Hypothalamus (tissue), 51 donors: ENCODE data around the gene ABCA2.
A peak's percentile ranks its signal among the peaks of the same experiment; 100 is the strongest.
"Not testable (repeated sequence)": the region's sequence is repeated elsewhere in the genome, so short reads cannot be mapped to it uniquely, and the experiment has no call there.

Experiments used
- DNase-seq, 51 donors: peaks; one replicate each; lab custom pipeline; 2025; lab: John Stamatoyannopoulos, UW

ABCA2 gene

GRCh38 chr9:137063311-137064026 is 35.4 kb upstream of the ABCA2 start:
- no peak for DNase-seq

GRCh38 chr9:137062798-137063197 is 34.8 kb upstream of the ABCA2 start:
- DNase-seq = not testable (repeated sequence)

- DNase-seq = no peak
Measured at GRCh38 chr9:137062384-137062783, 34.3 kb upstream of the ABCA2 start.

GRCh38 chr9:137058521-137059234 is 30.6 kb upstream of the ABCA2 start:
- no peak for DNase-seq

GRCh38 chr9:137057545-137057944 is 29.5 kb upstream of the ABCA2 start:
- DNase-seq = no peak

- no peak for DNase-seq
Measured at GRCh38 chr9:137056739-137057415, 28.8 kb upstream of the ABCA2 start.

- peak in 50 of 51 donors; percentile 45 to 98 (median 92) for DNase-seq
Measured at GRCh38 chr9:137055385-137056364, 27.6 kb upstream of the ABCA2 start.

- DNase-seq = peak in 26 of 51 donors; percentile 41 to 97 (median 70)
Measured at GRCh38 chr9:137054932-137055384, 26.9 kb upstream of the ABCA2 start.

GRCh38 chr9:137053944-137054931 is 26.2 kb upstream of the ABCA2 start, which contains the start of gene ENTPD2:
TSS of gene ENTPD2 (minus strand) at chr9:137054061. CDS start at chr9:137053997, 64 bp downstream.
- DNase-seq = peak in 2 of 51 donors; percentile 28 to 31

GRCh38 chr9:137052998-137053943 is 25.2 kb upstream of the ABCA2 start:
- no peak for DNase-seq

GRCh38 chr9:137052293-137052692 is 24.3 kb upstream of the ABCA2 start:
- no peak for DNase-seq

- no peak for DNase-seq
Measured at GRCh38 chr9:137051145-137051724, 23.2 kb upstream of the ABCA2 start.

- no peak for DNase-seq
Measured at GRCh38 chr9:137050570-137050969, 22.5 kb upstream of the ABCA2 start.

GRCh38 chr9:137049544-137050449 is 21.8 kb upstream of the ABCA2 start:
- DNase-seq = peak in 38 of 51 donors; percentile 13 to 83 (median 50)

GRCh38 chr9:137048655-137049543 is 20.9 kb upstream of the ABCA2 start:
- DNase-seq = peak in 18 of 51 donors; percentile 21 to 77 (median 52)
